Measurements from ENCODE around the gene NUDT3.

NUDT3 gene

DNA sequence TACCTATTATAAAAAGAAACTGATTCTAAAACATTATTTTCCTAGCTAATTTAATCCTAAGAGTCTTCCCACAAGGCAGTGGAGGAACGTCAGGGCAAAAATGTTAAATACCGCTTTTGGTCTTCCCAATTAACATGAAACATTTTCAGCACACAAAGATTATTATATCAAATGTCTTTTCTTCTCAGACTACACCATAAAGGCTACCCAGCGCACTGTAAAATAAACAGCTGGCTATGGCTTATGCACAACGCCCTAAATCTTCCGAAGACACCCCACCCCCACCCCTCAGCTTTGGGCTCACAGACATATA lies 1.0 kb downstream of the NUDT3 start:
- Histone ChIP-seq H3K4me1 (ENCODE audit: control insufficient read depth in 1 of 2, insufficient read depth in 1 of 2, low read depth in 1 of 2, low read length in 1 of 2) (peaks cover 35 to 44% of the 10 kb centered on the region in 2 experiments), H3K36me3 (no peaks in the 10 kb centered on the region), H3K27ac (peak overlapping the region; percentile 99), H3K4me3 (ENCODE audit: low read depth in 1 of 2, low read length in 1 of 2) (peak overlapping the region; percentile 93 to 96), H3K27me3 (no peaks in the 10 kb centered on the region), H3K9me3 (no peaks in the 10 kb centered on the region)
- TF ChIP-seq, protein P1, sequence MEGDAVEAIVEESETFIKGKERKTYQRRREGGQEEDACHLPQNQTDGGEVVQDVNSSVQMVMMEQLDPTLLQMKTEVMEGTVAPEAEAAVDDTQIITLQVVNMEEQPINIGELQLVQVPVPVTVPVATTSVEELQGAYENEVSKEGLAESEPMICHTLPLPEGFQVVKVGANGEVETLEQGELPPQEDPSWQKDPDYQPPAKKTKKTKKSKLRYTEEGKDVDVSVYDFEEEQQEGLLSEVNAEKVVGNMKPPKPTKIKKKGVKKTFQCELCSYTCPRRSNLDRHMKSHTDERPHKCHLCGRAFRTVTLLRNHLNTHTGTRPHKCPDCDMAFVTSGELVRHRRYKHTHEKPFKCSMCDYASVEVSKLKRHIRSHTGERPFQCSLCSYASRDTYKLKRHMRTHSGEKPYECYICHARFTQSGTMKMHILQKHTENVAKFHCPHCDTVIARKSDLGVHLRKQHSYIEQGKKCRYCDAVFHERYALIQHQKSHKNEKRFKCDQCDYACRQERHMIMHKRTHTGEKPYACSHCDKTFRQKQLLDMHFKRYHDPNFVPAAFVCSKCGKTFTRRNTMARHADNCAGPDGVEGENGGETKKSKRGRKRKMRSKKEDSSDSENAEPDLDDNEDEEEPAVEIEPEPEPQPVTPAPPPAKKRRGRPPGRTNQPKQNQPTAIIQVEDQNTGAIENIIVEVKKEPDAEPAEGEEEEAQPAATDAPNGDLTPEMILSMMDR (IDR thresholded peaks at IDR 0.05): no peak

DNA sequence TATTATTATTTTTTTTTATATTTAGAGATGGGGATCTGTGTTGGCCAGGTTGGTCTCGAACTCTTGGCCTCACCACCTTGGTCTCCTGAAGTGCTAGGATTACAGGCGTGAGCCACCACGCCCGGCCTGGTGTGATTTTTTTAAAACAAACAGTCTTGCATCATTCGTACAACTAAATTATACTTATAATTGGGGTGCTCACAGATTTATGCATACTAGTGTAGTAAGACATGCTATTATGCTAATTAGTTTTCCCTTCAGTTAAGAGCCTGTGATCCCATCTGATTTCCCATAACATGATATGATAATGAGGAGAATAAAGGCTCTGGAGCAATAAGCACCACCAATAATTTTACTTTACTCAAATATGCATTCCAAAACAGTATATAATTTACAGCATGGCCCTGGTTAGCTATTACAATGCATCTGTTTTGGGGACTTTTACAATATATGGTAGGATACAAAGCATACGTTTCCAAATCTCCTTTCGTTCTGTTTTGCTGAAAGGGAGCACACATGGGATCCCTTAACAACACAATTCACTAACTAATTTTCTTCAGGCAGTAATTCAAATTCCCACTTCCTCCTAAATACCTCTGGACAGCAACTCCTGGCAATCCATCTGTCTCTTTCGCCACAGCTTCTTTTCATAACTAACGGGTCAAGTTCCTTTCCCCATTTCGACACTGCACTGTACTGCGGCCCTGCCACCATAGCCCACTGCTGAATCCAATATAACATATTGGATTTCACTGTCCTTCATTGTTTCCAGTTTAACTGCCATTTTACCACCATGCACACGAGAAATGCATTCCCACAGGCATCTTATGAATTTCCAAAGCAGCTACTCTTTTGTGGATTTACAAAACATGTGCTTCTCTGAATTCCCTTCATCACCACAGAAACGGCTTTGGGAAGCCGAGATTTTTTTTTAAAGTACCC lies 1.7 kb downstream of the NUDT3 start:
- Histone ChIP-seq H3K27ac (peak overlapping the region; percentile 99), H3K36me3 (no peaks in the 10 kb centered on the region), H3K9me3 (no peaks in the 10 kb centered on the region), H3K27me3 (no peaks in the 10 kb centered on the region), H3K4me3 (ENCODE audit: low read depth in 1 of 2, low read length in 1 of 2) (peak overlapping the region; percentile 93 to 96), H3K4me1 (ENCODE audit: control insufficient read depth in 1 of 2, insufficient read depth in 1 of 2, low read depth in 1 of 2, low read length in 1 of 2) (peaks cover 35 to 46% of the 10 kb centered on the region in 2 experiments)
- TF ChIP-seq, protein P1 (IDR thresholded peaks at IDR 0.05): no peak

DNA sequence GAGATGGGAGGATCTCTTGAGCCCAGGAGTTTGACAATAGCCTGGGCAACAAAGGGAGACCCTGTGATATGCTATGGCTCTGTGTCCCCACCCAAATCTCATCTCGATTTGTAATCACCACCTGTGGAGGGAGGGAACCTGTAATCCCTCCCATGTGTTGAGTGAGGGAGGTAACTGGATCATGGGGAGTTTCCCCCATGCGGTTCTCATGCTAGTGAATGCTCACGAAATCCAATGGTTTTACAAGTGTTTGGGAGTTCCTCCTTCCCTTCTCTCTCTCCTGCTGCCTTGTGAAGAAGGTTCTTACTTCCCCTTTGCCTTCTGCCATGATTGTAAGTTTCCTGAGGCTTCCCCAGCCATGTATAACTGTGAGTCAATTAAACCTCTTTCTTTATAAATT lies 3.4 kb downstream of the NUDT3 start:
- peaks cover 33 to 44% of the 10 kb centered on the region in 2 experiments for H3K4me1 ChIP-seq (ENCODE audit: control insufficient read depth in 1 of 2, insufficient read depth in 1 of 2, low read depth in 1 of 2, low read length in 1 of 2)
- TF ChIP-seq, protein P1 (IDR thresholded peaks at IDR 0.05): no peak
- H3K9me3 ChIP-seq: no peaks in the 10 kb centered on the region
- no peaks in the 10 kb centered on the region for H3K36me3 ChIP-seq
- H3K27me3 ChIP-seq: no peaks in the 10 kb centered on the region
- no peak overlapping the region for H3K4me3 ChIP-seq (ENCODE audit: low read depth in 1 of 2, low read length in 1 of 2)
- peak overlapping the region; percentile 54 for H3K27ac ChIP-seq

DNA sequence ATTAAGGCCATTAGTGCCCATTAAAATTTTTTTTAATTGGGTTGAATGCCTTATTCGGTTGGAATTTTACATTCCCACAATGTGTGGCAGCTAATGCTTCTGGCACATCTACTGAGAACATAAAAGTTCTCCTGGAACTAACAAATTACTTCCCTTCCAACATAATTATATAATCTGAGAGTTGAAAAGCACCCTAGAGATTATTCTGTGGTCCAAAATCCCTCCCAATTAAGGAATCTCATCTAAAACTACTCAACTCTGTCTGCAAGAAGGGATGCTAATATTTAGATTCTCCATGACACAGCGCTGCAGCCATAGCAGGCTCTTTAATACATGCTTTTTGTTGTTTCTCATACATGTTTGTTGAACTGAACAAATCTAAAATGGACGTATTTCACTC lies 4.0 kb downstream of the NUDT3 start:
- Histone ChIP-seq H3K27me3 (no peaks in the 10 kb centered on the region), H3K4me3 (ENCODE audit: low read depth in 1 of 2, low read length in 1 of 2) (no peak overlapping the region), H3K9me3 (no peaks in the 10 kb centered on the region), H3K36me3 (no peaks in the 10 kb centered on the region), H3K27ac (peak overlapping the region; percentile 54), H3K4me1 (ENCODE audit: control insufficient read depth in 1 of 2, insufficient read depth in 1 of 2, low read depth in 1 of 2, low read length in 1 of 2) (peaks cover 30 to 41% of the 10 kb centered on the region in 2 experiments)
- TF ChIP-seq, protein P1 (IDR thresholded peaks at IDR 0.05): no peak

DNA sequence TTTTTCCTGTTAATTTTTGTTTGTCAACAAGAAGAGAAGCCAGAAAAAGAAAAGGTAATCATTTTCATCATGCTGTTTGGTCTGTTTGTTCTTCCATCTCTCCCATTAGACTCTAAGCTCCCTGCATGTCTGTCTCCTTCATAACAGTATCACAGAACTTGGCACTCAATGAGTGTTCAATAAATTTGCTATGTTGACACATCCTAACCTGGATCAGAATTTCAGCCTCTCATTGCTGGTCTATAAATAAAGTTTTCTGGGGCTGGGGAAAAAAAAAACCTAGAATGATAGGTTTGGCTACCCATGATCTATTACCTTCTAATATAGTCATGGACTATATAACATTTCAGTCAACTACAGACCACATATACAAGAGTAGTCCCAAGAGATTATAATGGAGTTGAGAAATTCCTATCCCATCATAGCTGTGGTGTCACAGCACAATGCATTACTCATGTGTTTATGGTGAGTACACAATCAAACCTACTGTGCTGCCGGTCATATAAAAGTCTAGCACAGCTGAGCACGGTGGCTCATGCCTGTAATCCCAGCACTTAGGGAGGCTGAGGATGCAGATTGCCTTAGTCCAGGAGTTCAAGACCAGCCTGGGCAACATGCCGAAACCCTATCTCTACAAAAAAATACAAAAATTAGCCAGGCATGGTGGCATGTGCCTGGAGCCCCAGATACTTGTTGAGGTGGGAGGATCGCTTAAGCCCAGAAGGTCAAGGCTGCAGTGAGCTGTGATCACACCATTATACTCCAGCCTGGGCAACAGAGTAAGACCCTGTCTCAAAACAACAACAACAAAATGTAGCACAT lies 5.9 kb downstream of the NUDT3 start:
- TF ChIP-seq, protein P1 (IDR thresholded peaks at IDR 0.05): no peak
- H3K4me1 ChIP-seq (ENCODE audit: control insufficient read depth in 1 of 2, insufficient read depth in 1 of 2, low read depth in 1 of 2, low read length in 1 of 2): peaks cover 22 to 36% of the 10 kb centered on the region in 2 experiments
- no peak overlapping the region for H3K4me3 ChIP-seq (ENCODE audit: low read depth in 1 of 2, low read length in 1 of 2)
- peak overlapping the region; percentile 25 for H3K27ac ChIP-seq
- H3K27me3 ChIP-seq: no peaks in the 10 kb centered on the region
- H3K36me3 ChIP-seq: no peaks in the 10 kb centered on the region
- no peaks in the 10 kb centered on the region for H3K9me3 ChIP-seq
